ENCODE results near the gene GCNT4. TPM values are rescaled to one million over a fixed set of nuclear protein-coding genes. Genes with fewer than 3 reads are reported as not detected.

The GCNT4 gene
- total and polyA plus RNA-seq, 2 of the 8 experiments (the other 6 are each of a cell fraction or from before 2014, with no cell fraction given) = 1.1 to 14.5 TPM

- Histone ChIP-seq H3K23ac (ENCODE audit: insufficient read length) (no peak overlapping the region), H3K4me2 (ENCODE audit: insufficient read depth in 1 of 2, low read depth in 2 of 2, low read length in 2 of 2) (no peak overlapping the region), H3K27me3 (replicated peaks in 1 of 4; ENCODE audit: control insufficient read depth in 3 of 4, extremely low read depth in 1 of 4, insufficient read depth in 3 of 4, low read length in 3 of 4) (no peaks in the 10 kb centered on the region), H4K20me1 (replicated peaks in 1 of 2; ENCODE audit: control insufficient read depth in 1 of 2, insufficient read depth in 2 of 2, low read length in 2 of 2) (no peaks in the 10 kb centered on the region), H3K79me2 (ENCODE audit: control insufficient read depth in 1 of 2, insufficient read depth in 2 of 2, low read length in 2 of 2) (no peaks in the 10 kb centered on the region), H3K23me2 (ENCODE audit: low read depth, low read length) (no peaks in the 10 kb centered on the region), H2AK5ac (ENCODE audit: low read depth, low read length) (no peak overlapping the region), H3K18ac (ENCODE audit: extremely low read depth, low read length) (no peak overlapping the region), H3K4me3 (ENCODE audit: extremely low read depth in 1 of 4, insufficient read depth in 2 of 4, low read depth in 3 of 4, low read length in 4 of 4) (no peak overlapping the region), H3K9ac (replicated peaks in 1 of 4; ENCODE audit: extremely low read depth in 1 of 4, low read depth in 3 of 4, low read length in 3 of 4) (no peak overlapping the region), H3K14ac (ENCODE audit: insufficient read length) (no peak overlapping the region), H3K4ac (replicated peaks; ENCODE audit: insufficient read length, low read depth, low read length) (no peak overlapping the region), H3K4me1 (replicated peaks in 1 of 4; ENCODE audit: control insufficient read depth in 3 of 4, insufficient read depth in 4 of 4, low read length in 3 of 4) (no peaks in the 10 kb centered on the region), H2BK120ac (replicated peaks; ENCODE audit: low read depth, low read length) (no peak overlapping the region), H2BK15ac (ENCODE audit: low read length) (no peak overlapping the region), H2BK20ac (ENCODE audit: low read length) (no peak overlapping the region), H2AFZ (ENCODE audit: low read length) (no peak overlapping the region), H3K9me3 (ENCODE audit: insufficient read depth in 2 of 2, low read depth in 1 of 2, low read length in 1 of 2) (no peaks in the 10 kb centered on the region), H3K79me1 (ENCODE audit: low read depth, low read length) (no peaks in the 10 kb centered on the region), H3K56ac (replicated peaks; ENCODE audit: insufficient read length, low read depth, low read length) (no peak overlapping the region), H2BK5ac (ENCODE audit: low read depth, low read length) (no peak overlapping the region), H2BK12ac (ENCODE audit: low read depth, low read length) (no peak overlapping the region), H4K5ac (ENCODE audit: insufficient read length, low read depth, low read length) (no peak overlapping the region), H3K27ac (ENCODE audit: low read depth, low read length) (no peak overlapping the region), H4K8ac (ENCODE audit: extremely low read depth, insufficient read depth, low read length) (no peak overlapping the region), H3K36me3 (ENCODE audit: control insufficient read depth in 2 of 4, insufficient read depth in 4 of 4, low read length in 3 of 4) (no peaks in the 10 kb centered on the region), H4K91ac (replicated peaks; ENCODE audit: insufficient read length, low read length) (no peak overlapping the region)
- TF ChIP-seq GABPA (IDR thresholded peaks at IDR 0.05; ENCODE audit: borderline replicate concordance, insufficient read depth, low read length) = no peak
- no peak for TF ChIP-seq ASH2L (IDR thresholded peaks at IDR 0.05; ENCODE audit: low read length)
- no peak for TF ChIP-seq CEBPB (IDR thresholded peaks at IDR 0.05; ENCODE audit: low read depth, low read length)
- no peak for TF ChIP-seq NANOG (IDR thresholded peaks at IDR 0.05; ENCODE audit: insufficient read depth, low read depth, low read length, poor library complexity, severe bottlenecking)
- TF ChIP-seq YY1 (IDR thresholded peaks at IDR 0.05; ENCODE audit: low read depth, low read length) = no peak
- no peak for TF ChIP-seq SP1 (IDR thresholded peaks at IDR 0.05; ENCODE audit: low read depth, low read length)
- TF ChIP-seq, protein P1, sequence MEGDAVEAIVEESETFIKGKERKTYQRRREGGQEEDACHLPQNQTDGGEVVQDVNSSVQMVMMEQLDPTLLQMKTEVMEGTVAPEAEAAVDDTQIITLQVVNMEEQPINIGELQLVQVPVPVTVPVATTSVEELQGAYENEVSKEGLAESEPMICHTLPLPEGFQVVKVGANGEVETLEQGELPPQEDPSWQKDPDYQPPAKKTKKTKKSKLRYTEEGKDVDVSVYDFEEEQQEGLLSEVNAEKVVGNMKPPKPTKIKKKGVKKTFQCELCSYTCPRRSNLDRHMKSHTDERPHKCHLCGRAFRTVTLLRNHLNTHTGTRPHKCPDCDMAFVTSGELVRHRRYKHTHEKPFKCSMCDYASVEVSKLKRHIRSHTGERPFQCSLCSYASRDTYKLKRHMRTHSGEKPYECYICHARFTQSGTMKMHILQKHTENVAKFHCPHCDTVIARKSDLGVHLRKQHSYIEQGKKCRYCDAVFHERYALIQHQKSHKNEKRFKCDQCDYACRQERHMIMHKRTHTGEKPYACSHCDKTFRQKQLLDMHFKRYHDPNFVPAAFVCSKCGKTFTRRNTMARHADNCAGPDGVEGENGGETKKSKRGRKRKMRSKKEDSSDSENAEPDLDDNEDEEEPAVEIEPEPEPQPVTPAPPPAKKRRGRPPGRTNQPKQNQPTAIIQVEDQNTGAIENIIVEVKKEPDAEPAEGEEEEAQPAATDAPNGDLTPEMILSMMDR (IDR thresholded peaks at IDR 0.05; ENCODE audit: control extremely low read depth in 1 of 3, insufficient read depth in 1 of 3, low read depth in 1 of 3, low read length in 3 of 3) = no peak
- TF ChIP-seq EGR1 (IDR thresholded peaks at IDR 0.05; ENCODE audit: borderline replicate concordance, low read depth, low read length) = no peak
- TF ChIP-seq TBP (IDR thresholded peaks at IDR 0.05; ENCODE audit: low read depth, low read length) = no peak
- no peak for TF ChIP-seq JUN (IDR thresholded peaks at IDR 0.05; ENCODE audit: low read depth, low read length)
- TF ChIP-seq POLR2AphosphoS5 (IDR thresholded peaks at IDR 0.05; ENCODE audit: low read depth, low read length) = no peak
- TF ChIP-seq NRF1 (IDR thresholded peaks at IDR 0.05; ENCODE audit: low read depth, low read length) = no peak
- ChIA-PET POLR2A (ENCODE audit: partially characterized antibody) (no interaction called here), CTCF (ENCODE audit: partially characterized antibody) (no interaction called here)
- WGBS, 2 experiments (ENCODE audit: extremely low coverage in 1 of 2, insufficient coverage in 1 of 2, insufficient read length in 1 of 2, insufficient replicate concordance in 2 of 2, low coverage in 1 of 2, low lambda C conversion rate in 2 of 2, missing lambda C conversion rate in 1 of 2) = 95% methylated on average over 3 of the region's 3 CpGs; no CpG with 5 or more reads in 1 of the 2 experiments
- DNase-seq (ENCODE audit: low read depth in 1 of 2, low spot score in 2 of 2) (no peak), FAIRE-seq (no peak)
These were observed 15.1 kb upstream of the GCNT4 start for GRCh38 chr5:75067434-75067833.
